Type B pancreatic cell (in vitro differentiated cells): Measurements from ENCODE around the gene SFR1. TPM values are rescaled to one million over a fixed set of nuclear protein-coding genes. Genes with fewer than 3 reads are reported as not detected.

Experiments
- DNase-seq: peaks from one replicate; pipeline ENCODE4 v3.0.0; 2021; ENCODE audit warnings: mixed read lengths; ENCODE audit not compliant: unreplicated experiment; ENCODE audit errors: extremely low spot score
- H3K27ac Mint-ChIP-seq: 2 replicates; pipeline ENCODE4 v1.8.0; 2021; ENCODE audit warnings: mild to moderate bottlenecking, mixed read lengths
- H3K27me3 Mint-ChIP-seq: 2 replicates; pipeline ENCODE4 v1.8.0; 2021; ENCODE audit warnings: mixed read lengths
- H3K36me3 Mint-ChIP-seq: 2 replicates; pipeline ENCODE4 v1.8.0; 2021; ENCODE audit warnings: mixed read lengths
- H3K4me1 Mint-ChIP-seq: one replicate; pipeline ENCODE4 v1.8.0; 2021; ENCODE audit warnings: mixed read lengths; ENCODE audit not compliant: unreplicated experiment
- H3K4me3 Mint-ChIP-seq: 2 replicates; pipeline ENCODE4 v1.8.0; 2021; ENCODE audit warnings: mild to moderate bottlenecking, mixed read lengths
- H3K9me3 Mint-ChIP-seq: 2 replicates; pipeline ENCODE4 v1.8.0; 2021; ENCODE audit warnings: mixed read lengths
- total RNA-seq: library from RNA; stranded (reverse); gene quantifications from 2 replicates; pipeline ENCODE4 v1.2.1, GENCODE V29; 2021; ENCODE audit warnings: low replicate concordance
- TF ChIP-seq, protein P1 (sequence below): fragments of 200-600 bp; sonication (generic); conservative IDR thresholded peaks from 2 replicates; pipeline ENCODE4 v1.5.0; 2021; ENCODE audit warnings: antibody characterized with exemption, mild to moderate bottlenecking

SFR1 gene
- total RNA-seq, 1 donor from 2014 or later, result 11.6 TPM

GRCh38 chr10:104077663-104078151 is 44.3 kb upstream of the SFR1 start:
- Mint-ChIP-seq H3K36me3 (no peaks in the 10 kb centered on the region), H3K4me1 (peaks cover 7% of the 10 kb centered on the region), H3K4me3 (no peak overlapping the region), H3K27me3 (no peaks in the 10 kb centered on the region), H3K9me3 (no peaks in the 10 kb centered on the region), H3K27ac (no peak overlapping the region)
- TF ChIP-seq, protein P1, sequence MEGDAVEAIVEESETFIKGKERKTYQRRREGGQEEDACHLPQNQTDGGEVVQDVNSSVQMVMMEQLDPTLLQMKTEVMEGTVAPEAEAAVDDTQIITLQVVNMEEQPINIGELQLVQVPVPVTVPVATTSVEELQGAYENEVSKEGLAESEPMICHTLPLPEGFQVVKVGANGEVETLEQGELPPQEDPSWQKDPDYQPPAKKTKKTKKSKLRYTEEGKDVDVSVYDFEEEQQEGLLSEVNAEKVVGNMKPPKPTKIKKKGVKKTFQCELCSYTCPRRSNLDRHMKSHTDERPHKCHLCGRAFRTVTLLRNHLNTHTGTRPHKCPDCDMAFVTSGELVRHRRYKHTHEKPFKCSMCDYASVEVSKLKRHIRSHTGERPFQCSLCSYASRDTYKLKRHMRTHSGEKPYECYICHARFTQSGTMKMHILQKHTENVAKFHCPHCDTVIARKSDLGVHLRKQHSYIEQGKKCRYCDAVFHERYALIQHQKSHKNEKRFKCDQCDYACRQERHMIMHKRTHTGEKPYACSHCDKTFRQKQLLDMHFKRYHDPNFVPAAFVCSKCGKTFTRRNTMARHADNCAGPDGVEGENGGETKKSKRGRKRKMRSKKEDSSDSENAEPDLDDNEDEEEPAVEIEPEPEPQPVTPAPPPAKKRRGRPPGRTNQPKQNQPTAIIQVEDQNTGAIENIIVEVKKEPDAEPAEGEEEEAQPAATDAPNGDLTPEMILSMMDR, result no peak
- DNase-seq, result no peak

DNA sequence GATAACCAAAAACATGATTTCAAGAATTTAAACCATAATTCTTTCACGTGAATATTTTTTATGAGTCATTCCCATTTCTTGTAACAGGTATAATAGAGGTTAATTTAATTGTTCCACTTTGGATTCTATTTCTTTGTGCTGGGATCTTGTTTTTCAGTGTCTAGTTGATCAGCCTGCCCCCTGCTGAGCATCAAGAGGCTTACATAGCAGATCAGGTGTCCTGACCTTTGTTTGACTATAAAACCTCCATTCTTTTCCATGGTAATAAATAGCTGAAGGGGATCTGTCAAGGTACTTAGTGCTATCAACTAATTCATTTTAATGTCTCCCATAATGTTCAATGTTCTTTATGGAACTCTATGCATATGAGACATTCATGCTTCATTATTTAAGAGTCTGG is 41.2 kb upstream of the SFR1 start:
- Mint-ChIP-seq H3K4me1 (peaks cover 18% of the 10 kb centered on the region), H3K27ac (no peak overlapping the region), H3K36me3 (no peaks in the 10 kb centered on the region), H3K9me3 (no peaks in the 10 kb centered on the region), H3K27me3 (no peaks in the 10 kb centered on the region), H3K4me3 (no peak overlapping the region)
- TF ChIP-seq, protein P1, result peak; percentile 65
- no peak for DNase-seq

GRCh38 chr10:104081998-104082397 is 40.0 kb upstream of the SFR1 start:
- Mint-ChIP-seq H3K4me1 (peaks cover 24% of the 10 kb centered on the region), H3K27me3 (no peaks in the 10 kb centered on the region), H3K4me3 (no peak overlapping the region), H3K9me3 (no peaks in the 10 kb centered on the region), H3K36me3 (no peaks in the 10 kb centered on the region), H3K27ac (no peak overlapping the region)
- TF ChIP-seq, protein P1, result no peak
- no peak for DNase-seq

- DNase-seq, result no peak
- Mint-ChIP-seq H3K36me3 (no peaks in the 10 kb centered on the region), H3K27ac (peak overlapping the region; percentile 86)
Observed at GRCh38 chr10:104084482-104085142, 37.4 kb upstream of the SFR1 start.

GRCh38 chr10:104085801-104086400 is 36.1 kb upstream of the SFR1 start, which contains the start of gene COL17A1:
TSS of gene COL17A1 (minus strand) at chr10:104085880. CDS start at chr10:104080673, 5,207 bp downstream.
- Mint-ChIP-seq H3K27me3 (no peaks in the 10 kb centered on the region), H3K36me3 (no peaks in the 10 kb centered on the region), H3K4me3 (peak within 1 kb of the TSS; percentile 81), H3K9me3 (no peaks in the 10 kb centered on the region), H3K4me1 (peaks cover 24% of the 10 kb centered on the region), H3K27ac (peak within 1 kb of the TSS; percentile 86)
- no peak for DNase-seq
- TF ChIP-seq, protein P1, result no peak

More at GRCh38 chr10:104084482-104085142, 37.4 kb upstream of the SFR1 start:
- TF ChIP-seq, protein P1, result no peak
- Mint-ChIP-seq H3K4me3 (peak overlapping the region; percentile 81), H3K27me3 (no peaks in the 10 kb centered on the region), H3K4me1 (peaks cover 24% of the 10 kb centered on the region), H3K9me3 (no peaks in the 10 kb centered on the region)
